H9 (cell line): ENCODE measurements around the gene STX8. TPM values are rescaled to one million over a fixed set of nuclear protein-coding genes. Genes with fewer than 3 reads are reported as not detected.
A peak's percentile ranks its signal among the peaks of the same experiment; 100 is the strongest.

ENCODE experiments used
- DNase-seq: peaks from one replicate; pipeline ENCODE4 v3.0.0-alpha.2; 2017
- H2AFZ ChIP-seq: one replicate; pipeline ENCODE4 v1.6.1; 2013; ENCODE audit warnings: mild to moderate bottlenecking, low read length, control low read depth, moderate library complexity
- H2AK5ac ChIP-seq: 2 replicates; pipeline ENCODE4 v1.6.1; 2013; ENCODE audit warnings: low read length, control low read depth, mixed read lengths; ENCODE audit not compliant: insufficient read length
- H2BK120ac ChIP-seq: one replicate; pipeline ENCODE4 v1.6.1; 2013; ENCODE audit warnings: low read depth, mild to moderate bottlenecking, low read length, control low read depth, inconsistent platforms; ENCODE audit not compliant: poor library complexity, severe bottlenecking
- H2BK12ac ChIP-seq: 2 replicates; pipeline ENCODE4 v1.6.1; 2013; ENCODE audit warnings: low read length, control low read depth, mixed read lengths, low read depth; ENCODE audit not compliant: insufficient read length
- H2BK15ac ChIP-seq: 2 replicates; pipeline ENCODE4 v1.6.1; 2013; ENCODE audit warnings: low read depth, low read length, control low read depth
- H2BK20ac ChIP-seq: one replicate; pipeline ENCODE4 v1.6.1; 2013; ENCODE audit warnings: low read depth, mild to moderate bottlenecking, low read length, control low read depth, inconsistent platforms; ENCODE audit not compliant: poor library complexity, severe bottlenecking
- H2BK5ac ChIP-seq: 2 replicates; pipeline ENCODE4 v1.6.1; 2013; ENCODE audit warnings: low read length, control low read depth, mixed read lengths; ENCODE audit not compliant: insufficient read length
- H3K14ac ChIP-seq: 2 replicates; pipeline ENCODE4 v1.6.1; 2013; ENCODE audit warnings: low read length, control low read depth; ENCODE audit not compliant: insufficient read depth
- H3K18ac ChIP-seq: 2 replicates; pipeline ENCODE4 v1.6.1; 2013; ENCODE audit warnings: low read depth, mild to moderate bottlenecking, mixed read lengths, low read length, control low read depth; ENCODE audit not compliant: insufficient read length
- H3K23ac ChIP-seq: 2 replicates; pipeline ENCODE4 v1.6.1; 2013; ENCODE audit warnings: low read length, control low read depth, mixed read lengths, low read depth; ENCODE audit not compliant: insufficient read length
- H3K23me2 ChIP-seq: 2 replicates; pipeline ENCODE4 v1.6.1; 2013; ENCODE audit warnings: low read depth, mild to moderate bottlenecking, mixed read lengths, low read length, control low read depth; ENCODE audit not compliant: insufficient read length, poor library complexity, severe bottlenecking
- H3K27ac ChIP-seq: 2 replicates; pipeline ENCODE4 v1.5.1; 2013; ENCODE audit warnings: low read length, control low read depth, mixed read lengths, low read depth; ENCODE audit not compliant: insufficient read length
- H3K27me3 ChIP-seq: 2 replicates; pipeline ENCODE4 v1.6.1; 2013; ENCODE audit warnings: low read length, control low read depth, inconsistent platforms; ENCODE audit not compliant: insufficient read depth
- H3K4ac ChIP-seq: 2 replicates; pipeline ENCODE4 v1.6.1; 2013; ENCODE audit warnings: low read depth, mild to moderate bottlenecking, control low read depth, inconsistent platforms, low read length, moderate library complexity
- H3K4me1 ChIP-seq: 2 replicates; pipeline ENCODE4 v1.6.1; 2013; ENCODE audit warnings: low read length, control low read depth, inconsistent platforms; ENCODE audit not compliant: insufficient read depth
- H3K4me2 ChIP-seq: 2 replicates; pipeline ENCODE4 v1.6.1; 2013; ENCODE audit warnings: low read length, control low read depth, mixed read lengths; ENCODE audit not compliant: insufficient read length, insufficient read depth
- H3K56ac ChIP-seq: 2 replicates; pipeline ENCODE4 v1.6.1; 2013; ENCODE audit warnings: low read depth, mild to moderate bottlenecking, mixed read lengths, low read length, control low read depth; ENCODE audit not compliant: insufficient read length
- H3K79me1 ChIP-seq: 2 replicates; pipeline ENCODE4 v1.6.1; 2013; ENCODE audit warnings: low read depth, mild to moderate bottlenecking, moderate library complexity, low read length, control low read depth, inconsistent platforms; ENCODE audit not compliant: insufficient read depth, poor library complexity, severe bottlenecking
- H3K79me2 ChIP-seq: 2 replicates; pipeline ENCODE4 v1.6.1; 2013; ENCODE audit warnings: low read length, control low read depth, inconsistent platforms; ENCODE audit not compliant: insufficient read depth
- H3K9ac ChIP-seq: 2 replicates; pipeline ENCODE4 v1.6.1; 2013; ENCODE audit warnings: low read length, control low read depth, mixed read lengths; ENCODE audit not compliant: insufficient read length; ENCODE audit errors: extremely low read depth
- H3K9me3 ChIP-seq: one replicate; pipeline ENCODE4 v1.6.1; 2013; ENCODE audit warnings: low read depth, low read length, inconsistent platforms; ENCODE audit not compliant: control insufficient read depth
- H3T11ph ChIP-seq: one replicate; pipeline ENCODE4 v1.6.1; 2013; ENCODE audit warnings: mild to moderate bottlenecking, low read length, control low read depth, inconsistent platforms
- H4K20me1 ChIP-seq: one replicate; pipeline ENCODE4 v1.6.1; 2013; ENCODE audit not compliant: control insufficient read depth, insufficient read length, insufficient read depth
- H4K5ac ChIP-seq: 2 replicates; pipeline ENCODE4 v1.6.1; 2013; ENCODE audit warnings: low read depth, mild to moderate bottlenecking, mixed read lengths, low read length, control low read depth; ENCODE audit not compliant: insufficient read length
- H4K8ac ChIP-seq: replicated peaks from 2 replicates; pipeline ENCODE4 v1.6.1; 2013; ENCODE audit warnings: low read length, control low read depth, mixed read lengths, low read depth; ENCODE audit not compliant: insufficient read length
- H4K91ac ChIP-seq: 2 replicates; pipeline ENCODE4 v1.6.1; 2013; ENCODE audit warnings: low read depth, mild to moderate bottlenecking, moderate library complexity, mixed read lengths, low read length, control low read depth; ENCODE audit not compliant: insufficient read length
- H3K27ac Mint-ChIP-seq, 3 experiments: 2 replicates in 2 of 3; 3 replicates in 1 of 3; pipeline ENCODE4 v1.8.0; 2020 to 2021; ENCODE audit warnings: mixed read lengths in 3 of 3, mild to moderate bottlenecking in 1 of 3, moderate library complexity in 1 of 3
- H3K27me3 Mint-ChIP-seq: 2 replicates; pipeline ENCODE4 v1.8.0; 2021; ENCODE audit warnings: low read depth, mild to moderate bottlenecking, moderate library complexity, mixed read lengths
- H3K36me3 Mint-ChIP-seq, 3 experiments: 2 replicates in 2 of 3; 3 replicates in 1 of 3; pipeline ENCODE4 v1.8.0; 2020 to 2021; ENCODE audit warnings: low read depth in 3 of 3, mixed read lengths in 3 of 3; ENCODE audit not compliant: insufficient read depth in 1 of 3
- H3K4me1 Mint-ChIP-seq, 2 experiments: 2 replicates each; pipeline ENCODE4 v1.8.0; 2020; ENCODE audit warnings: mixed read lengths in 2 of 2
- H3K4me3 Mint-ChIP-seq, 2 experiments: 2 replicates in 1 of 2; 3 replicates in 1 of 2; pipeline ENCODE4 v1.8.0; 2020 to 2021; ENCODE audit warnings: mild to moderate bottlenecking in 2 of 2, mixed read lengths in 2 of 2, moderate library complexity in 1 of 2
- H3K9me3 Mint-ChIP-seq, 2 experiments: 2 replicates in 1 of 2; 3 replicates in 1 of 2; pipeline ENCODE4 v1.8.0; 2020; ENCODE audit warnings: mild to moderate bottlenecking in 2 of 2, mixed read lengths in 2 of 2, moderate library complexity in 1 of 2
- CTCF ChIP-seq: fragments of 200-600 bp; sonication (generic); conservative IDR thresholded peaks from 3 replicates; pipeline ENCODE4 v1.8.0; 2021; ENCODE audit warnings: antibody characterized with exemption, mild to moderate bottlenecking
- WGBS: extraction: QIAGEN DNeasy Blood & Tissue Kit; methylation state at CpG from one replicate; pipeline ENCODE4 v1.1.7; 2013; ENCODE audit warnings: missing lambda C conversion rate, low lambda C conversion rate, mixed read lengths; ENCODE audit not compliant: insufficient read length; ENCODE audit errors: extremely low coverage; 5-methylcytosine and 5-hydroxymethylcytosine counted together
- total RNA-seq: library from RNA; stranded (reverse); gene quantifications from 2 replicates; pipeline ENCODE4 v1.2.1, GENCODE V29; 2021

The STX8 gene
- total RNA-seq, 1 experiment from 2014 or later: 55.1 TPM

- no peak for TF ChIP-seq CTCF
- Histone ChIP-seq H3K4me1 (no peaks in the 10 kb centered on the region), H2AFZ (no peak overlapping the region), H3K9ac (no peak overlapping the region), H4K5ac (no peak overlapping the region), H3K23me2 (no peaks in the 10 kb centered on the region), H2BK15ac (no peak overlapping the region), H3K18ac (no peak overlapping the region), H2BK120ac (no peak overlapping the region), H3K23ac (no peak overlapping the region), H3K14ac (no peak overlapping the region; the same call in 1 of the 2 replicates), H3T11ph (no peak overlapping the region), H3K27ac (no peak overlapping the region), H3K79me2 (no peaks in the 10 kb centered on the region), H3K4ac (no peak overlapping the region), H3K56ac (no peak overlapping the region), H3K9me3 (no peaks in the 10 kb centered on the region), H2BK20ac (no peak overlapping the region), H4K91ac (no peak overlapping the region), H2AK5ac (no peak overlapping the region), H3K79me1 (no peaks in the 10 kb centered on the region), H3K27me3 (no peaks in the 10 kb centered on the region), H4K8ac (no peak overlapping the region), H4K20me1 (no peaks in the 10 kb centered on the region), H2BK12ac (no peak overlapping the region), H2BK5ac (no peak overlapping the region), H3K4me2 (no peak overlapping the region)
- Mint-ChIP-seq H3K36me3 (no peaks in the 10 kb centered on the region), H3K9me3 (peaks cover 0 to 5% of the 10 kb centered on the region in 2 experiments; a peak in 1 of 5 replicates), H3K27ac (no peak overlapping the region; a peak in 1 of 7 replicates), H3K27me3 (peaks cover 6% of the 10 kb centered on the region), H3K4me3 (no peak overlapping the region), H3K4me1 (peaks cover 4 to 14% of the 10 kb centered on the region in 2 experiments; a peak in 2 of 4 replicates)
- no CpG with 5 or more reads among the region's 14 CpGs for WGBS
- peak; percentile 25 for DNase-seq
Measured at GRCh38 chr17:9205520-9206409, 369.9 kb downstream of the STX8 start.
